ENCODE measurements around the gene PPARD. TPM values are rescaled to one million over a fixed set of nuclear protein-coding genes. Genes with fewer than 3 reads are reported as not detected.

PPARD gene
- total RNA-seq, 4 donors from 2014 or later: 6.3 to 16.7 (median 12.0) TPM

- no peak overlapping the region for H3K4me3 ChIP-seq
- H3K27me3 ChIP-seq: no peaks in the 10 kb centered on the region
- DNase-seq (no peak), ATAC-seq (no peak)
- intact Hi-C loops (cut with DNase I; ENCODE audit: low total_unique reads): no loop called here
- H3K4me1 ChIP-seq: peaks cover 21 to 32% of the 10 kb centered on the region in 2 donors
- no peak for TF ChIP-seq CTCF (IDR thresholded peaks at IDR 0.05 in 4 of 5, conservative IDR thresholded peaks at IDR 0.05 in 1 of 5)
- TF ChIP-seq POLR2A (IDR thresholded peaks at IDR 0.05): no peak
- peak overlapping the region; percentile 87 to 92 (median 90) for H3K27ac ChIP-seq
- H3K36me3 ChIP-seq: peaks cover 0 to 32% of the 10 kb centered on the region in 2 donors
- H3K9me3 ChIP-seq: no peaks in the 10 kb centered on the region
- in situ Hi-C loops (cut with MboI; ENCODE audit: low sequenced_read_pairs in 4 of 4): no loop called here
Measured at GRCh38 chr6:35470663-35471120, 128.3 kb downstream of the PPARD start.

GRCh38 chr6:35471836-35472345, 129.5 kb downstream of the PPARD start:
- no peak for TF ChIP-seq POLR2A (IDR thresholded peaks at IDR 0.05)
- TF ChIP-seq CTCF (IDR thresholded peaks at IDR 0.05 in 4 of 5, conservative IDR thresholded peaks at IDR 0.05 in 1 of 5): no peak
- DNase-seq (no peak), ATAC-seq (no peak)
- peaks cover 0 to 32% of the 10 kb centered on the region in 2 donors for H3K36me3 ChIP-seq
- no peaks in the 10 kb centered on the region for H3K9me3 ChIP-seq
- no peak overlapping the region for H3K4me3 ChIP-seq
- H3K4me1 ChIP-seq: peaks cover 21 to 32% of the 10 kb centered on the region in 2 donors
- no peaks in the 10 kb centered on the region for H3K27me3 ChIP-seq
- intact Hi-C loops (cut with DNase I; ENCODE audit: low total_unique reads) (no loop called here), in situ Hi-C loops (cut with MboI; ENCODE audit: low sequenced_read_pairs in 4 of 4) (no loop called here)
- H3K27ac ChIP-seq: peak overlapping the region; percentile 44 to 92 (median 88)

GRCh38 chr6:35473075-35473849, 130.9 kb downstream of the PPARD start:
- DNase-seq: no peak
- intact Hi-C loops (cut with DNase I; ENCODE audit: low total_unique reads) (no loop called here), in situ Hi-C loops (cut with MboI; ENCODE audit: low sequenced_read_pairs in 4 of 4) (no loop called here)
- H3K36me3 ChIP-seq: peaks cover 0 to 34% of the 10 kb centered on the region in 2 donors
- no peaks in the 10 kb centered on the region for H3K9me3 ChIP-seq
- H3K27me3 ChIP-seq: no peaks in the 10 kb centered on the region
- peak overlapping the region in 1 of 4 donors; percentile 92 for H3K27ac ChIP-seq
- H3K4me3 ChIP-seq: no peak overlapping the region
- ATAC-seq: no peak
- TF ChIP-seq POLR2A (IDR thresholded peaks at IDR 0.05): no peak
- H3K4me1 ChIP-seq: peaks cover 16 to 27% of the 10 kb centered on the region in 2 donors

GRCh38 chr6:35473850-35474130, 131.4 kb downstream of the PPARD start:
- Histone ChIP-seq H3K27ac (no peak overlapping the region), H3K4me3 (no peak overlapping the region), H3K4me1 (peaks cover 16 to 27% of the 10 kb centered on the region in 2 donors), H3K9me3 (no peaks in the 10 kb centered on the region), H3K36me3 (peaks cover 0 to 36% of the 10 kb centered on the region in 2 donors), H3K27me3 (no peaks in the 10 kb centered on the region)
- in situ Hi-C loops (cut with MboI; ENCODE audit: low sequenced_read_pairs in 4 of 4) (no loop called here), intact Hi-C loops (cut with DNase I; ENCODE audit: low total_unique reads) (no loop called here)
- DNase-seq (no peak), ATAC-seq (no peak)
- TF ChIP-seq CTCF (IDR thresholded peaks at IDR 0.05 in 4 of 5, conservative IDR thresholded peaks at IDR 0.05 in 1 of 5) (no peak), POLR2A (IDR thresholded peaks at IDR 0.05) (no peak)

- in situ Hi-C loops (cut with MboI; ENCODE audit: low sequenced_read_pairs in 4 of 4) (no loop called here), intact Hi-C loops (cut with DNase I; ENCODE audit: low total_unique reads) (no loop called here)
- Histone ChIP-seq H3K27me3 (no peaks in the 10 kb centered on the region), H3K4me1 (peaks cover 14 to 22% of the 10 kb centered on the region in 2 donors), H3K36me3 (peaks cover 0 to 36% of the 10 kb centered on the region in 2 donors), H3K27ac (no peak overlapping the region), H3K4me3 (no peak overlapping the region), H3K9me3 (no peaks in the 10 kb centered on the region)
- DNase-seq (no peak), ATAC-seq (no peak)
- TF ChIP-seq CTCF (IDR thresholded peaks at IDR 0.05 in 4 of 5, conservative IDR thresholded peaks at IDR 0.05 in 1 of 5) (no peak), POLR2A (IDR thresholded peaks at IDR 0.05) (no peak)
Measured at GRCh38 chr6:35474131-35474941, 132.0 kb downstream of the PPARD start.

Measured in gastrocnemius medialis (tissue), 4 donors.